ENCODE measurements around the gene ANKFY1.

ANKFY1 gene

DNA sequence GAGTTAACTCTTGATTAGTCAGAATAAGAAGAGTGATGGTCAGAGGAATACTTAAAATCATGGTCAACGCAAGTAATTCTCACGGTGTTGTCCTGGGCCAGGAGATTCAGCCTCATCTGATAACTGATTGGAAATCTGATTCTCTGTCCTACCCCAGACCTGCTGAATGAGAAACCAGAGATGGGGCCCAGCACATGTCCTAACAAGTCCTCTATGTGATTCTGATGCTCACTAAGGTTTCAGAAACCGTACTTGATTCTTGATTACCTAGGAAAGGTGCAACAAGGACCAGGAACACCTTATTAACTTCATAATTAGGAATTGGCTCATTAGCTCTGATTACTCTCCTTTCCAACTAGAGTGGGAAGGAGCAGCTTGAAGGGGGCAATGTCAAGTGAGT lies 44.5 kb downstream of the ANKFY1 start:
- TF ChIP-seq, protein P1, sequence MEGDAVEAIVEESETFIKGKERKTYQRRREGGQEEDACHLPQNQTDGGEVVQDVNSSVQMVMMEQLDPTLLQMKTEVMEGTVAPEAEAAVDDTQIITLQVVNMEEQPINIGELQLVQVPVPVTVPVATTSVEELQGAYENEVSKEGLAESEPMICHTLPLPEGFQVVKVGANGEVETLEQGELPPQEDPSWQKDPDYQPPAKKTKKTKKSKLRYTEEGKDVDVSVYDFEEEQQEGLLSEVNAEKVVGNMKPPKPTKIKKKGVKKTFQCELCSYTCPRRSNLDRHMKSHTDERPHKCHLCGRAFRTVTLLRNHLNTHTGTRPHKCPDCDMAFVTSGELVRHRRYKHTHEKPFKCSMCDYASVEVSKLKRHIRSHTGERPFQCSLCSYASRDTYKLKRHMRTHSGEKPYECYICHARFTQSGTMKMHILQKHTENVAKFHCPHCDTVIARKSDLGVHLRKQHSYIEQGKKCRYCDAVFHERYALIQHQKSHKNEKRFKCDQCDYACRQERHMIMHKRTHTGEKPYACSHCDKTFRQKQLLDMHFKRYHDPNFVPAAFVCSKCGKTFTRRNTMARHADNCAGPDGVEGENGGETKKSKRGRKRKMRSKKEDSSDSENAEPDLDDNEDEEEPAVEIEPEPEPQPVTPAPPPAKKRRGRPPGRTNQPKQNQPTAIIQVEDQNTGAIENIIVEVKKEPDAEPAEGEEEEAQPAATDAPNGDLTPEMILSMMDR (IDR thresholded peaks at IDR 0.05; ENCODE audit: low read depth, low read length, missing control alignments): no peak
- no peak overlapping the region for H3K4me3 ChIP-seq (replicated peaks; ENCODE audit: low read depth, low read length)
- no peak for DNase-seq (ENCODE audit: extremely low read depth, low read depth)

- no peak overlapping the region for H3K4me3 ChIP-seq (replicated peaks; ENCODE audit: low read depth, low read length)
- TF ChIP-seq, protein P1 (IDR thresholded peaks at IDR 0.05; ENCODE audit: low read depth, low read length, missing control alignments): no peak
- no peak for DNase-seq (ENCODE audit: extremely low read depth, low read depth)
These were observed 47.8 kb downstream of the ANKFY1 start for GRCh38 chr17:4215882-4216570.

- TF ChIP-seq, protein P1 (IDR thresholded peaks at IDR 0.05; ENCODE audit: low read depth, low read length, missing control alignments): no peak
- no peak overlapping the region for H3K4me3 ChIP-seq (replicated peaks; ENCODE audit: low read depth, low read length)
- no peak for DNase-seq (ENCODE audit: extremely low read depth, low read depth)
These were observed 49.6 kb downstream of the ANKFY1 start for GRCh38 chr17:4214157-4214556.

GRCh38 chr17:4209611-4210010 lies 54.2 kb downstream of the ANKFY1 start:
- TF ChIP-seq, protein P1 (IDR thresholded peaks at IDR 0.05; ENCODE audit: low read depth, low read length, missing control alignments): no peak
- H3K4me3 ChIP-seq (replicated peaks; ENCODE audit: low read depth, low read length): no peak overlapping the region
- no peak for DNase-seq (ENCODE audit: extremely low read depth, low read depth)

DNA sequence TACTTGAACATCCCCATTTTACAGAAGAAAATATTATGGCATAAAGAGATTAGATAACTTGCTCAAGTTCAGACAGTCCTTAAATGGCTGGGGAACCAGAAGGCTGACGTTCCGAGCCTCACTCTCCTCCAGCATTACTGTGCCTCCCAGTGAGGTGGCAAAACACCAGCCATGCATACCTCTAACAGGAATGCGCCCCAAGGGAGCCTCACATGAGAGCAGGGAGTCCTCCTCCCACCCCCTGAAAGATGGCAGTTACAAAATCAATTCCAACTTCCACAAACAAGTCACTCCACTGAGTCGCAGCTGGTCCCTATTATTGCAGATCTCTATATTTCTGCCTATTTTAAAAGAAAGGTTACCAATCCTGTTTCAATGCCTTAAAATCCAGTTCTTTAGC lies 55.5 kb downstream of the ANKFY1 start:
- TF ChIP-seq, protein P1 (IDR thresholded peaks at IDR 0.05; ENCODE audit: low read depth, low read length, missing control alignments): no peak
- no peak for DNase-seq (ENCODE audit: extremely low read depth, low read depth)
- H3K4me3 ChIP-seq (replicated peaks; ENCODE audit: low read depth, low read length): no peak overlapping the region

- no peak overlapping the region for H3K4me3 ChIP-seq (replicated peaks; ENCODE audit: low read depth, low read length)
- DNase-seq (ENCODE audit: extremely low read depth, low read depth): no peak
- TF ChIP-seq, protein P1 (IDR thresholded peaks at IDR 0.05; ENCODE audit: low read depth, low read length, missing control alignments): no peak
These were observed 56.8 kb downstream of the ANKFY1 start for GRCh38 chr17:4206962-4207361.

DNA sequence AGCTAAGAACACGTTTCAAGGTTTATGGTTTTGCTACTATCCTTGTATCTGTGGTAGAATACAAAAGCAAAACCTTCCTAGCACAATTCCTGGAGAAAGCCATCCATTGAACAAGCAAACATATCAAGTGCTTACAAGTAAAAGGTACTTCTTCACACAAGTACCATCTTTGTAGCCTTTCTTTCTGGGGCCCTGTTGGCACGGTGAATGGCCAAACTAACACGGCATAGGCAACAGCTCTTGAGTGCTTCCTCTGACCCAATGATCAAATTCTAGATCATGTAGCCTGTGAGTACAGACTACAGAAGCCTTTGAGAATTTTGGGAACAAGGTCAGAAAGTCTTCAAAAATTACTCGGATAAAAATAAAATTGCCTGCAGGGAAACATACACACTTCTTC lies 57.9 kb downstream of the ANKFY1 start:
- no peak for DNase-seq (ENCODE audit: extremely low read depth, low read depth)
- TF ChIP-seq, protein P1 (IDR thresholded peaks at IDR 0.05; ENCODE audit: low read depth, low read length, missing control alignments): no peak
- H3K4me3 ChIP-seq (replicated peaks; ENCODE audit: low read depth, low read length): no peak overlapping the region
